Measurements from ENCODE around the gene CD300C. TPM values are rescaled to one million over a fixed set of nuclear protein-coding genes. Genes with fewer than 3 reads are reported as not detected.

Gene CD300C
- total RNA-seq, 1 donor from 2014 or later = 0.16 TPM

DNA sequence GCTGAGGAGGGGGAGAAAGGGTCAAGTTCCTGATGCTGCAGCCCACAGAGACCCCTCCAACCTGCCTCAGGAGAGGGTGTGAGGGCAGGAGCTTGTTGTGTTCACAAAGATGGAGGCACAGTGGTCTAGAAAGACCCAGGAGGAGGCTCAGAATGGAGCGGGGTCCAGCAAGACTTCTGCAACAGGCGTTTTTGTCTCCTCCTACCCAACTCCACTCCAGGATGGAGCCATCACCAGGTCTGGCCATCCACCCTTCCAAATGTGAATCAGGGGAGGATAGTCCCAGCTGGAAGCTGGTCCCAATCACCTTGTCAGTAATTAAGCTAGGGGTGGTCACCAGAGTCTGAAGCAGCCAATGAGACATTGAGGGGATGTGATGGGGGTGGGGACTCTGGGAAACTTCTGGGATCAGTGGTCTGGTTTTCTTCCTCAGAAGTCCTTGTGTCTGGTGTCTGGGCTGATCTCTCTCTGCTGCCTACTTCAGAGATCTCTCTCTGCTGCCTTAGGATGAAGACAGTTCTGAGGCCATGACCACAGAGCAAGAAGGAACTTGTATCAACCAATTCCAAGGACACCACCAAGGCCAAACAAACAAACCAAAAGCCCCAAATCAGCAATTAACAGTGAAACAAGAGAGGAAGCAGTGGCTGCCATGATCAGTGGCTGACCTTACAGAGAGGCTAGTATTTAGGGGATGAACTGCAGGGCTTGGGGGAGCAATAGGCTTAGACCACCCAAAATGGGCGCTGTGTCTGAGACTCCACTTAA lies 29.2 kb downstream of the CD300C start:
- Mint-ChIP-seq H3K27ac (no peak overlapping the region), H3K27me3 (peaks cover 8% of the 10 kb centered on the region), H3K4me3 (no peak overlapping the region), H3K9me3 (peaks cover 20% of the 10 kb centered on the region), H3K4me1 (peaks cover 39% of the 10 kb centered on the region), H3K36me3 (ENCODE audit: low read depth) (peaks cover 2% of the 10 kb centered on the region)
- DNase-seq (no peak), ATAC-seq (ENCODE audit: low read depth) (no peak)
- TF ChIP-seq CTCF (IDR thresholded peaks at IDR 0.05) = no peak
- CTCF ChIA-PET = no interaction called here
- intact Hi-C loops (cut with micrococcal nuclease) = no loop called here
- POLR2A ChIA-PET = no interaction called here

DNA sequence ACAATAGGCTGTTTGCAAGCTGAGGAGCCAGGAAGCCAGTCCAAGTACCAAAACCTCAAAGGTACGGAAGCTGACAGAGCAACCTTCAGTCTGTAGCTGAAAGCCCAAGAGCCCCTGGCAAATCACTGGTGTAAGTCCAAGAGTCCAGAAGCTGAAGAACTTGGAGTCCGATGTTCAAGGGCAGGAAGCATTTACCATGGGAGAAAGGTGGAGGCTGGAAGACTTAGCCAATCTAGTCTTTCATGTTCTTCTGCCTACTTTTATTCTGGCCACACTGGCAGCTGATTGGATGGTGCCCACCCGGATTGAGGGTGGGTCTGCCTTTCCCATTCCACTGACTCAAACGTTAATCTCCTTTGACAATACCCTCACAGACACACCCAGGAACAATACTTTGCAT lies 30.0 kb downstream of the CD300C start:
- H3K9me3 Mint-ChIP-seq = peaks cover 20% of the 10 kb centered on the region
- intact Hi-C loops (cut with micrococcal nuclease) = no loop called here
- DNase-seq (no peak), ATAC-seq (ENCODE audit: low read depth) (no peak)
- ChIA-PET POLR2A (no interaction called here), CTCF (no interaction called here)
- TF ChIP-seq CTCF (IDR thresholded peaks at IDR 0.05) = no peak
- peaks cover 5% of the 10 kb centered on the region for H3K27me3 Mint-ChIP-seq
- H3K4me1 Mint-ChIP-seq = peaks cover 34% of the 10 kb centered on the region
- no peak overlapping the region for H3K27ac Mint-ChIP-seq
- no peak overlapping the region for H3K4me3 Mint-ChIP-seq
- H3K36me3 Mint-ChIP-seq (ENCODE audit: low read depth) = peaks cover 2% of the 10 kb centered on the region

DNA sequence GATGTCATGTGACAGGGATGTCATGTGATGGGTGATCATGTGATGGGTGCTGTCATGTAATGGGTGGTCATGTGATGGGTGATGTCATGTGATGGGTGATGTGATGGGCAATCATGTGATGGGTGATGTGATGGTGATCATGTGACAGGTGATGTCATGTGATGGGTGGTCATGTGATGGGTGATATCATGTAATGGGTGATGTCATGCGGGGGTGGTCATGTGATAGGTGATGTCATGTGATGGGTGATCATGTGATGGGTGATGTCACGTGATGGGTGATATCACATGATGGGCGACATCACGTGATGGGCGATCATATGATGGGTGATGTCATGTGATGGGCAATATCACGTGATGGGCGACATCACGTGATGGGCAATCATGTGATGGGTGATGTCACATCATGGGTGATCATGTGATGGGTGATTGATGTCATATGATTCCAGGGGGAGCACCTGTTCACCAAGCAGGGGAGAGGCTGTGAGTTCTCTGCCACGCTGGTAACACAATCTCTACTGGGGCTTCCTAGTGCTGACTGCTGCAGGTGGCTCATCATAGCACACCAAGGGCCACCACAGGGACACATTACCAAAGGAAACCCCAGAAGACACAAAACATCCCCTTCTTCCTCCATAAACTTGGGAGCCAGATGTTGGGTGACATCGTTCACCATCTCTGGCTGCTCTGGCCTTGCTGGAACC lies 31.1 kb downstream of the CD300C start:
- H3K27me3 Mint-ChIP-seq = peaks cover 5% of the 10 kb centered on the region
- DNase-seq (no peak), ATAC-seq (ENCODE audit: low read depth) (no peak)
- H3K4me3 Mint-ChIP-seq = peak overlapping the region; percentile 48
- peaks cover 21% of the 10 kb centered on the region for H3K9me3 Mint-ChIP-seq
- ChIA-PET CTCF (no interaction called here), POLR2A (interaction anchor here (0.5 kb wide), 1 partner anchor 61 kb away, joined by 3 read pairs; no protein-coding TSS in a partner anchor)
- H3K4me1 Mint-ChIP-seq = peaks cover 27% of the 10 kb centered on the region
- intact Hi-C loops (cut with micrococcal nuclease) = no loop called here
- no peak for TF ChIP-seq CTCF (IDR thresholded peaks at IDR 0.05)
- peaks cover 2% of the 10 kb centered on the region for H3K36me3 Mint-ChIP-seq (ENCODE audit: low read depth)
- H3K27ac Mint-ChIP-seq = peak overlapping the region; percentile 84

DNA sequence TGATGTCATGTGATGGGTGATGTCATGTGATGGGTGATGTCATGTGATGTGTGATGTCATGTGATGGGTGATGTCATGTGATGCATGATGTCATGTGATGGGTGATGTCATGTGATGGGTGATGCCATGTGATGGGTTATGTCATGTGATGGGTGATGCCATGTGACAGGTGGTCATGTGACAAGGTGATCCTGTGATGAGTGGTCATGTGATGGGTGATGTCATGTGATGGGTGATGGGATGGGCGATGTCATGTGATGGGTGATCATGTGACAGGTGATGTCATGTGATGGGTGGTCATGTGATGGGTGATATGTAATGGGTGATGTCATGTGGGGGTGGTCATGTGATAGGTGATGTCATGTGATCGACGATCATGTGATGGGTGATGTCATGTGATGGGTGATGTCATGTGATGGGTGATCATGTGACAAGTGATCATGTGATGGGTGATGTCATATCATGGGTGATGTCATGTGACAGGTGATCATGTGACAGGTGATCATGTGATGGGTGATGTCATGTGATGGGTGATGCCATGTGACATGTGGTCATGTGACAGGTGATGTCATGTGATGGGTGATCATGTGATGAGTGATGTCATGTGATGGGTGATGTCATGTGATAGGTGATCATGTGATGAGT lies 31.8 kb downstream of the CD300C start:
- Mint-ChIP-seq H3K36me3 (ENCODE audit: low read depth) (peaks cover 2% of the 10 kb centered on the region), H3K27ac (peak overlapping the region; percentile 84), H3K27me3 (peaks cover 5% of the 10 kb centered on the region), H3K4me3 (peak overlapping the region; percentile 48), H3K9me3 (peaks cover 22% of the 10 kb centered on the region), H3K4me1 (peaks cover 26% of the 10 kb centered on the region)
- ATAC-seq (ENCODE audit: low read depth) (peak; percentile 7), DNase-seq (peak; percentile 38)
- ChIA-PET CTCF (no interaction called here), POLR2A (no interaction called here)
- intact Hi-C loops (cut with micrococcal nuclease) = no loop called here
- TF ChIP-seq CTCF (IDR thresholded peaks at IDR 0.05) = no peak

DNA sequence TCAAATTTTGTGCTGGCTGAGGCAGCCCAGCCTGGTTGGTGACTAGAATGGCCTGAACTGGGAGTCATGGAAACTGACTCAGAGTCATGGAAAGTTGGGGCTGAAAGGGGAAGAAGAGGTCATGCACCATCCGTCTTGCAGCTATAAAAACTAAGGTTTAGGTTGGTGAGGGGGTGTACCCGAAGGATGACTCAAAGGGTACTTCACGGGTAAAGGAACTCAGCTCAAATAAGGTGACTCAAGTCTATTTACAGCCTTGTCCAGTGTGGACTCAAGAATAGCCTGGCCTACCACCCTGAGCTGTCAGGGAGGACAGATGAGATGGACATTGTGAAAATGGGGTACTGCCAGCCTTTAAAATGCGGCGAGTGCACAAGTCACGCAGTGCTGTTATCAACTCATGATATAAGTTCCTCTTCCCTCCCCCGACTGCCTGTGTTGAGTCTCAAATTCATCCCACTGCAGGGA lies 33.3 kb downstream of the CD300C start:
- H3K9me3 Mint-ChIP-seq = peaks cover 14% of the 10 kb centered on the region
- ChIA-PET CTCF (interaction anchor here (1.3 to 1.5 kb wide), 2 partner anchors 56 to 144 kb away, joined by 3 to 4 read pairs; no protein-coding TSS in a partner anchor), POLR2A (interaction anchor here (1.0 kb wide), 1 partner anchor 16 kb away, joined by 3 read pairs; no protein-coding TSS in a partner anchor)
- DNase-seq = no peak
- peak overlapping the region; percentile 44 for H3K4me3 Mint-ChIP-seq
- intact Hi-C loops (cut with micrococcal nuclease) = loop anchor here (1.0 kb wide), 1 partner anchor 16 kb away; no protein-coding TSS in a partner anchor
- H3K4me1 Mint-ChIP-seq = peaks cover 26% of the 10 kb centered on the region
- peaks cover 2% of the 10 kb centered on the region for H3K36me3 Mint-ChIP-seq (ENCODE audit: low read depth)
- peak overlapping the region; percentile 71 for H3K27ac Mint-ChIP-seq
- ATAC-seq (ENCODE audit: low read depth) = peak; percentile 82
- H3K27me3 Mint-ChIP-seq = peaks cover 5% of the 10 kb centered on the region
- no peak for TF ChIP-seq CTCF (IDR thresholded peaks at IDR 0.05)
